Measurements from ENCODE around the gene GPR135. TPM values are rescaled to one million over a fixed set of nuclear protein-coding genes. Genes with fewer than 3 reads are reported as not detected.

The GPR135 gene
- total RNA-seq, 4 donors from 2014 or later = 1.5 to 7.4 (median 5.2) TPM; not detected in 1

- Histone ChIP-seq H3K9me3 (no peaks in the 10 kb centered on the region), H3K27ac (no peak overlapping the region), H3K36me3 (no peaks in the 10 kb centered on the region), H3K4me3 (no peak overlapping the region), H3K4me1 (peaks cover 0 to 11% (median 7%) of the 10 kb centered on the region in 4 donors), H3K27me3 (no peaks in the 10 kb centered on the region)
- TF ChIP-seq EP300 (IDR thresholded peaks at IDR 0.05; ENCODE audit: low read depth) (no peak), CTCF (IDR thresholded peaks at IDR 0.05) (no peak), POLR2AphosphoS5 (IDR thresholded peaks at IDR 0.05) (no peak)
- WGBS, 2 donors (ENCODE audit: low coverage in 1 of 2) = 96% methylated on average over 4 of the region's 6 CpGs; no CpG with 5 or more reads in 1 of the 2 donors
- no peak for DNase-seq
- in situ Hi-C loops (cut with MboI; ENCODE audit: low pct_ligation_motif_present in 1 of 4, low pct_unique_long_range_greater_than_20kb in 1 of 4, low sequenced_read_pairs in 3 of 4) = no loop called here
- intact Hi-C loops (cut with DNase I; ENCODE audit: low total_unique reads) = no loop called here
Observed at GRCh38 chr14:59417311-59417710, 47.9 kb downstream of the GPR135 start.

- no peaks in the 10 kb centered on the region for H3K27me3 ChIP-seq
- DNase-seq = no peak
- intact Hi-C loops (cut with DNase I; ENCODE audit: low total_unique reads) (no loop called here), in situ Hi-C loops (cut with MboI; ENCODE audit: low pct_ligation_motif_present in 1 of 4, low pct_unique_long_range_greater_than_20kb in 1 of 4, low sequenced_read_pairs in 3 of 4) (no loop called here)
- WGBS, 2 donors (ENCODE audit: low coverage in 1 of 2) = 81 to 84% methylated on average over 5 of the region's 5 CpGs
- H3K27ac ChIP-seq = no peak overlapping the region
- H3K9me3 ChIP-seq = no peaks in the 10 kb centered on the region
- no peak for TF ChIP-seq CTCF (IDR thresholded peaks at IDR 0.05)
- no peak for TF ChIP-seq EP300 (IDR thresholded peaks at IDR 0.05; ENCODE audit: low read depth)
- no peak for TF ChIP-seq POLR2A (IDR thresholded peaks at IDR 0.05)
- TF ChIP-seq POLR2AphosphoS5 (IDR thresholded peaks at IDR 0.05) = no peak
- no peaks in the 10 kb centered on the region for H3K36me3 ChIP-seq
- peaks cover 0 to 11% (median 7%) of the 10 kb centered on the region in 4 donors for H3K4me1 ChIP-seq
- no peak overlapping the region for H3K4me3 ChIP-seq
Observed at GRCh38 chr14:59415836-59416602, 49.2 kb downstream of the GPR135 start.

Other genes starting within 250 kb of the GPR135 start
- 100 to 1,000 TPM in 1 of 4 donors, 10 to 100 TPM in 3; 16.1 to 125 (median 37.6) TPM for gene L3HYPDH, start 19.0 kb upstream of the GPR135 start, total RNA-seq
- gene JKAMP, start 19.1 kb upstream of the GPR135 start, total RNA-seq = 10 to 100 TPM; 12.9 to 66.8 (median 36.0) TPM
- gene CCDC175, start 111.4 kb upstream of the GPR135 start, total RNA-seq = under 1 TPM in 2 of 4 donors, not detected in 2; 0.27 to 0.95 TPM